Body of pancreas (tissue), 4 donors: ENCODE data around the gene FBXO11. TPM values are rescaled to one million over a fixed set of nuclear protein-coding genes. Genes with fewer than 3 reads are reported as not detected.
A peak's percentile ranks its signal among the peaks of the same experiment; 100 is the strongest.

ENCODE experiments used
- ATAC-seq: fragments of 150-250 bp; one replicate; pipeline ENCODE4 v1.9.1; 2016
- DNase-seq, 4 donors: peaks; one replicate each; pipeline ENCODE4 v3.0.0-alpha.2; 2019
- H3K27ac ChIP-seq, 4 donors: fragments of 200-600 bp; sonication (generic); 1 replicate in 3 of 4; 2 replicates in 1 of 4; pipeline versions ENCODE4 v1.5.1 to v1.6.1; 2016 to 2019; ENCODE audit warnings: mild to moderate bottlenecking in 1 of 4, mixed read lengths in 1 of 4, moderate library complexity in 1 of 4
- H3K27me3 ChIP-seq, 2 donors: fragments of 200-600 bp; sonication (generic); one replicate each; pipeline ENCODE4 v1.6.0; 2016; ENCODE audit warnings: mild to moderate bottlenecking in 1 of 2
- H3K36me3 ChIP-seq, 2 donors: fragments of 200-600 bp; sonication (generic); replicated peaks in 1 of 2; 2 replicates each; pipeline ENCODE4 v1.5.1; 2016; ENCODE audit warnings: low read depth in 2 of 2; ENCODE audit not compliant: insufficient read depth in 1 of 2
- H3K4me1 ChIP-seq: fragments of 200-600 bp; sonication (generic); one replicate; pipeline ENCODE4 v1.6.0; 2016
- H3K4me3 ChIP-seq, 2 donors: fragments of 200-600 bp; sonication (generic); 1 replicate in 1 of 2; 2 replicates in 1 of 2; pipeline ENCODE4 v1.5.1; 2016 to 2019
- H3K9me3 ChIP-seq, 3 donors: fragments of 200-600 bp; sonication (generic); 1 replicate in 2 of 3; 2 replicates in 1 of 3; pipeline ENCODE4 v1.5.1; 2016
- CTCF ChIP-seq, 7 experiments: fragments of 450-650 bp in 4 of 7; fragments of 200-600 bp in 3 of 7; sonication (generic) in 3 of 7; IDR thresholded peaks; one replicate each; pipeline ENCODE4 v1.5.1; 2016 to 2019; ENCODE audit warnings: antibody characterized with exemption in 7 of 7
- POLR2A ChIP-seq, 3 donors: fragments of 450-650 bp; IDR thresholded peaks; one replicate each; pipeline ENCODE4 v1.6.1; 2016; ENCODE audit warnings: antibody characterized with exemption in 3 of 3, mild to moderate bottlenecking in 2 of 3
- WGBS, 2 donors: methylation state at CpG; one replicate each; pipeline ENCODE4 v1.1.5; 2017; 5-methylcytosine and 5-hydroxymethylcytosine counted together
- intact Hi-C: fragments of 100-400 bp; cut with DNase I; formaldehyde crosslinking; loops from one replicate; pipeline ENCODE4 v1.15.1; 2023
- total RNA-seq, 2 donors: library from RNA; depleted of rRNA; stranded (reverse); fragments of >200 nt; gene quantifications; one replicate each; pipeline ENCODE4 v1.1.0, GENCODE V29; 2016

The FBXO11 gene
- total RNA-seq, 2 donors from 2014 or later: 25.1 to 41.0 TPM

- TF ChIP-seq CTCF (IDR thresholded peaks at IDR 0.05) (no peak), POLR2A (IDR thresholded peaks at IDR 0.05) (peak in 1 of 3 donors; percentile 13)
- Histone ChIP-seq H3K27ac (peak overlapping the region; percentile 92 to 97 (median 94)), H3K4me1 (peaks cover 22% of the 10 kb centered on the region), H3K36me3 (no peaks in the 10 kb centered on the region), H3K4me3 (peak overlapping the region; percentile 77 to 82), H3K9me3 (no peaks in the 10 kb centered on the region), H3K27me3 (no peaks in the 10 kb centered on the region)
- ATAC-seq (peak; percentile 22), DNase-seq (peak; percentile 57 to 64 (median 59))
- intact Hi-C loops: no loop called here
- WGBS, 2 donors: 2% methylated on average over 28 to 63 of the region's 71 CpGs
These were observed 122.6 kb downstream of the FBXO11 start for GRCh38 chr2:47783486-47784351.

DNA sequence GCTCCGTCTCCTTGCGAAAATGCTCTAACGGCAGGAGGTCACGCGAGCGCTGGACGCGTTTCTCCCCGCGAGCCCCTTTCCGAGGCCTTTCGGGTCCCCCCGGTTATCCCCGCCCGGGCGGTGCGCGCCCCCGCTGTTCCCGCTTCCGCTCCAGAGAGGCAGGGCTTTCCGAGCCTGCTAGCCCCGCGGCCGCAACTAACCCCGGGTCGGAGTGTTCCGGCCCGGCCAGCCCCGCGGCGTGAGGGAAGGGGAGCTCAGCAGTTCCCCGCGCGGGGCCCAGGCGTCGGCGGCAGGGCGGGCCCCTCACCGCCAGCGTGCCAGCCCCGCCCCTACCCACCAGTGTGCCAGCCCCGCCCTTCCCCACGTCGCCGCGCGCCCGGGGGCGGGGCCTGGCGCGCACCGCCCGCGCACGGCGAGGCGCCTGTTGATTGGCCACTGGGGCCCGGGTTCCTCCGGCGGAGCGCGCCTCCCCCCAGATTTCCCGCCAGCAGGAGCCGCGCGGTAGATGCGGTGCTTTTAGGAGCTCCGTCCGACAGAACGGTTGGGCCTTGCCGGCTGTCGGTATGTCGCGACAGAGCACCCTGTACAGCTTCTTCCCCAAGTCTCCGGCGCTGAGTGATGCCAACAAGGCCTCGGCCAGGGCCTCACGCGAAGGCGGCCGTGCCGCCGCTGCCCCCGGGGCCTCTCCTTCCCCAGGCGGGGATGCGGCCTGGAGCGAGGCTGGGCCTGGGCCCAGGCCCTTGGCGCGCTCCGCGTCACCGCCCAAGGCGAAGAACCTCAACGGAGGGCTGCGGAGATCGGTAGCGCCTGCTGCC, 123.4 kb downstream of the FBXO11 start, which contains the start of gene MSH6:
MSH6 (plus strand) TSS at position 475 of the 815 bp plus-strand sequence; CDS start at position 564, 89 bp downstream.
- Histone ChIP-seq H3K4me3 (peak within 1 kb of the TSS; percentile 77 to 82), H3K27me3 (no peaks in the 10 kb centered on the region), H3K4me1 (peaks cover 25% of the 10 kb centered on the region), H3K36me3 (no peaks in the 10 kb centered on the region), H3K27ac (peak within 1 kb of the TSS; percentile 92 to 97 (median 94)), H3K9me3 (no peaks in the 10 kb centered on the region)
- ATAC-seq (peak; percentile 96), DNase-seq (peak; percentile 90 to 92 (median 90))
- TF ChIP-seq POLR2A (IDR thresholded peaks at IDR 0.05) (peak; percentile 80 to 89 (median 87)), CTCF (IDR thresholded peaks at IDR 0.05) (peak in 2 of 7 experiments; percentile 22 to 26)
- intact Hi-C loops: no loop called here
- 0% methylated on average over 4 to 95 of the region's 98 CpGs for WGBS, 2 donors

GRCh38 chr2:47782381-47782670, 124.0 kb downstream of the FBXO11 start:
- Histone ChIP-seq H3K9me3 (no peaks in the 10 kb centered on the region), H3K27ac (peak overlapping the region; percentile 92 to 97 (median 94)), H3K4me3 (peak overlapping the region; percentile 30 to 37), H3K27me3 (no peaks in the 10 kb centered on the region), H3K36me3 (no peaks in the 10 kb centered on the region), H3K4me1 (peaks cover 30% of the 10 kb centered on the region)
- ATAC-seq (peak; percentile 31), DNase-seq (peak in 2 of 4 donors; percentile 27 to 74)
- TF ChIP-seq POLR2A (IDR thresholded peaks at IDR 0.05): no peak
- TF ChIP-seq CTCF (IDR thresholded peaks at IDR 0.05): no peak
- intact Hi-C loops: no loop called here
- WGBS, 2 donors: 0 to 3% methylated on average over 6 to 7 of the region's 7 CpGs

- ATAC-seq (no peak), DNase-seq (no peak)
- Histone ChIP-seq H3K27me3 (no peaks in the 10 kb centered on the region), H3K36me3 (no peaks in the 10 kb centered on the region), H3K9me3 (no peaks in the 10 kb centered on the region), H3K27ac (no peak overlapping the region), H3K4me1 (peaks cover 29% of the 10 kb centered on the region), H3K4me3 (no peak overlapping the region)
- TF ChIP-seq CTCF (IDR thresholded peaks at IDR 0.05) (no peak), POLR2A (IDR thresholded peaks at IDR 0.05) (no peak)
- WGBS, 2 donors: 80 to 85% methylated on average over 8 of the region's 8 CpGs
- intact Hi-C loops: no loop called here
These were observed 126.9 kb downstream of the FBXO11 start for GRCh38 chr2:47779426-47779790.
